Thyroid gland (tissue), 4 donors: ENCODE measurements around the gene SULF2.

ENCODE experiments used
- POLR2A ChIP-seq, 2 donors: fragments of 450-650 bp; IDR thresholded peaks; one replicate each; pipeline ENCODE4 v1.6.1; 2017; ENCODE audit warnings: antibody characterized with exemption in 2 of 2, mild to moderate bottlenecking in 2 of 2, moderate library complexity in 1 of 2
- TF ChIP-seq, protein P1 (sequence below), 6 experiments: fragments of 200-600 bp in 3 of 6; fragments of 450-650 bp in 3 of 6; sonication (generic) in 3 of 6; IDR thresholded peaks; one replicate each; pipeline ENCODE4 v1.5.1; 2016 to 2019; ENCODE audit warnings: antibody characterized with exemption in 6 of 6, mild to moderate bottlenecking in 2 of 6, inconsistent platforms in 1 of 6, moderate library complexity in 1 of 6

DNA sequence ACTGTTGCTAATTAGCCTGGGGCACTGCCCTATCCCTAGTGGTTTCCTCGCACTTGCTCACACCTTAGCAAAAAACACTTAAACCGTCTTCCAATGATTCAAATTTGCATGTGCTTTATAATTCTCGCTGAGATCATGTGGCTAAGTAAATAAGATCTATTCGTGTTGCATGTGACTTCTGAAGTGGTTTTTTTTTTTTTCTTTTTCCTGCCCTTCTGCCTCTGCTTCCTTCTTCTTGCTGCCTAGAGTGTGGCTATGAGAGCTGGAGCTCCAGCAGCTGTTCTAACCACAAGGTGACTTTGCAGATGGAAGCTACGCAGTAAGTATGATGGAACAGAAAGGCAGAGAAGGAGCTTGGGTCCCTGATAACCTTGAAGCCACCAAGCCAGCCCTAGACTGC lies 36.5 kb downstream of the SULF2 start:
- TF ChIP-seq, protein P1, sequence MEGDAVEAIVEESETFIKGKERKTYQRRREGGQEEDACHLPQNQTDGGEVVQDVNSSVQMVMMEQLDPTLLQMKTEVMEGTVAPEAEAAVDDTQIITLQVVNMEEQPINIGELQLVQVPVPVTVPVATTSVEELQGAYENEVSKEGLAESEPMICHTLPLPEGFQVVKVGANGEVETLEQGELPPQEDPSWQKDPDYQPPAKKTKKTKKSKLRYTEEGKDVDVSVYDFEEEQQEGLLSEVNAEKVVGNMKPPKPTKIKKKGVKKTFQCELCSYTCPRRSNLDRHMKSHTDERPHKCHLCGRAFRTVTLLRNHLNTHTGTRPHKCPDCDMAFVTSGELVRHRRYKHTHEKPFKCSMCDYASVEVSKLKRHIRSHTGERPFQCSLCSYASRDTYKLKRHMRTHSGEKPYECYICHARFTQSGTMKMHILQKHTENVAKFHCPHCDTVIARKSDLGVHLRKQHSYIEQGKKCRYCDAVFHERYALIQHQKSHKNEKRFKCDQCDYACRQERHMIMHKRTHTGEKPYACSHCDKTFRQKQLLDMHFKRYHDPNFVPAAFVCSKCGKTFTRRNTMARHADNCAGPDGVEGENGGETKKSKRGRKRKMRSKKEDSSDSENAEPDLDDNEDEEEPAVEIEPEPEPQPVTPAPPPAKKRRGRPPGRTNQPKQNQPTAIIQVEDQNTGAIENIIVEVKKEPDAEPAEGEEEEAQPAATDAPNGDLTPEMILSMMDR (IDR thresholded peaks at IDR 0.05), result no peak
- TF ChIP-seq POLR2A (IDR thresholded peaks at IDR 0.05), result no peak
